Kidney (tissue), 14 donors: Measurements from ENCODE around the gene ALPI. TPM values are rescaled to one million over a fixed set of nuclear protein-coding genes. Genes with fewer than 3 reads are reported as not detected.
"Not testable (repeated sequence)": the region's sequence is repeated elsewhere in the genome, so short reads cannot be mapped to it uniquely, and the experiment has no call there.

Source experiments
- DNase-seq, 5 donors: peaks; one replicate each; pipeline ENCODE4 v3.0.0-alpha.2; 2013 to 2020
- FAIRE-seq: peaks from 2 replicates; lab custom pipeline; 2012; peaks lifted over from hg19 to GRCh38; lab: Jason Lieb, UNC
- H3K27ac ChIP-seq, 2 donors: one replicate each; pipeline ENCODE4 v1.7.0; 2013; ENCODE audit warnings: low read depth in 2 of 2, low read length in 2 of 2, inconsistent platforms in 1 of 2
- H3K27me3 ChIP-seq: one replicate; pipeline ENCODE4 v1.7.1; 2013; ENCODE audit warnings: low read length, inconsistent platforms; ENCODE audit not compliant: control insufficient read depth, insufficient read depth
- H3K36me3 ChIP-seq, 3 donors: one replicate each; pipeline versions ENCODE4 v1.7.0 to v1.7.1; 2013; ENCODE audit warnings: low read length in 3 of 3, control low read depth in 1 of 3, inconsistent platforms in 1 of 3; ENCODE audit not compliant: insufficient read depth in 3 of 3, control insufficient read depth in 2 of 3
- H3K4me1 ChIP-seq, 3 donors: one replicate each; pipeline versions ENCODE4 v1.7.0 to v1.7.1; 2013; ENCODE audit warnings: low read length in 3 of 3, inconsistent platforms in 1 of 3, low read depth in 1 of 3; ENCODE audit not compliant: control insufficient read depth in 2 of 3, insufficient read depth in 2 of 3
- H3K4me3 ChIP-seq, 3 donors: one replicate each; pipeline versions ENCODE4 v1.7.0 to v1.8.1; 2013; ENCODE audit warnings: low read length in 3 of 3, control low read depth in 1 of 3, inconsistent platforms in 1 of 3
- H3K9ac ChIP-seq, 3 donors: one replicate each; pipeline versions ENCODE4 v1.7.0 to v1.7.1; 2013; ENCODE audit warnings: low read length in 3 of 3, control low read depth in 1 of 3, inconsistent platforms in 1 of 3
- H3K9me3 ChIP-seq, 3 donors: one replicate each; pipeline versions ENCODE4 v1.7.0 to v1.7.1; 2013; ENCODE audit warnings: low read length in 3 of 3, control low read depth in 1 of 3, inconsistent platforms in 1 of 3; ENCODE audit not compliant: control insufficient read depth in 2 of 3, insufficient read depth in 1 of 3
- CTCF ChIP-seq: IDR thresholded peaks from 3 replicates; pipeline ENCODE4 v1.5.1; 2012; ENCODE audit warnings: mild to moderate bottlenecking, moderate library complexity, borderline replicate concordance; ENCODE audit not compliant: insufficient read depth; ENCODE audit errors: extremely low read depth
- intact Hi-C: fragments of 100-400 bp; cut with DNase I; formaldehyde crosslinking; loops from one replicate; pipeline ENCODE4 v1.11.1; 2022
- polyA plus RNA-seq: library from polyadenylated mRNA; stranded (reverse); fragments of 350-450 nt; fragmentation: Illumina TruSeq; extraction: RNeasy Lipid Tissue Mini Kit (QIAGEN cat#74804); gene quantifications from one replicate; pipeline ENCODE4 v1.2.3, GENCODE V29; 2014; ENCODE audit warnings: low read depth, low replicate concordance; ENCODE audit not compliant: insufficient read depth
- total RNA-seq: library from RNA; stranded (reverse); fragmentation: NEBNext Ultra II Directional; extraction: Animal tissue kit (Norgen Biotek cat#: 25700); gene quantifications from one replicate; pipeline ENCODE4 v1.2.1, GENCODE V29; 2021
- donor health status: control.
- donor health status: control.
- donor health status: control.
- donor health status: control.
- donor health status: control.
- donor health status: DM: yes; HTN: yes; CAD: no.
- donor health status: Normal renal cell carcinoma (clear cell type).

Gene ALPI
- total and polyA plus RNA-seq, 2 donors from 2014 or later = 0.09 to 0.49 TPM

DNA sequence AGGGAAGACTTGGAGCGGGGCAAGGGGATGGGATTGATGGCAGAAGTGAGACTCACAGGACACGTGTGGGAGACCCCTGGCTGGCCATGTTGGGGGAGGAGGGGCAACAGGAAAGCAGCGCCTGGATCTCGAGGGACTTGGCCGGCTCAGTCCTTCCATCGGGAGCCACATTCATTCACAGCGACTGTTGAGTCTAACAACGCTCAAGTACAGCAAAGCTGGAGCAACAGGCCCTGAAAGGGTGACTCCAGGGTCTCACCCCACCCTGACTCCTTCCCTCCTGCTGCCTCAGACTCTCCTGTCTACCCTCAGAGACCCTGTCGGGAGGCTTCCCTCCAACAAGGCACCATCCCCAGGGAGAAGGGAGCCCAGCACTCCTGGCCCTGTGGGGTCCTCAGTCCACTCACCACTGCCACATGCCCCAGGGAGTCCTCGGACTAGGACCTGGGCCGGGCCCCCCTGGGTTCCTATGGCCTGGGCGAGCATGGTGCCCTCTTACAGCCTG lies 14.8 kb upstream of the ALPI start:
- intact Hi-C loops = no loop called here
- H3K4me3 ChIP-seq = no peak overlapping the region
- FAIRE-seq (no peak), DNase-seq (peak in 2 of 5 donors; percentile 45 to 66)
- peaks cover 0 to 3% (median 0%) of the 10 kb centered on the region in 3 donors for H3K4me1 ChIP-seq
- no peak overlapping the region for H3K9ac ChIP-seq
- no peaks in the 10 kb centered on the region for H3K27me3 ChIP-seq
- H3K27ac ChIP-seq = no peak overlapping the region
- no peak for TF ChIP-seq CTCF
- no peaks in the 10 kb centered on the region for H3K9me3 ChIP-seq
- no peaks in the 10 kb centered on the region for H3K36me3 ChIP-seq

- intact Hi-C loops = not testable (repeated sequence)
These were observed 14.0 kb upstream of the ALPI start for GRCh38 chr2:232441922-232442321.

GRCh38 chr2:232442431-232442830 lies 13.5 kb upstream of the ALPI start:
- peak in 4 of 5 donors; percentile 24 to 81 (median 41) for DNase-seq
- H3K4me3 ChIP-seq, FAIRE-seq, H3K4me1 ChIP-seq, H3K9me3 ChIP-seq, H3K27ac ChIP-seq, H3K36me3 ChIP-seq, intact Hi-C loops, H3K27me3 ChIP-seq, H3K9ac ChIP-seq: not testable (repeated sequence)

More at GRCh38 chr2:232441922-232442321, 14.0 kb upstream of the ALPI start:
- H3K36me3 ChIP-seq, H3K9ac ChIP-seq, H3K4me1 ChIP-seq, H3K9me3 ChIP-seq, H3K27ac ChIP-seq, H3K4me3 ChIP-seq, H3K27me3 ChIP-seq, FAIRE-seq: not testable (repeated sequence)
- peak in 2 of 5 donors; percentile 35 to 45 for DNase-seq

DNA sequence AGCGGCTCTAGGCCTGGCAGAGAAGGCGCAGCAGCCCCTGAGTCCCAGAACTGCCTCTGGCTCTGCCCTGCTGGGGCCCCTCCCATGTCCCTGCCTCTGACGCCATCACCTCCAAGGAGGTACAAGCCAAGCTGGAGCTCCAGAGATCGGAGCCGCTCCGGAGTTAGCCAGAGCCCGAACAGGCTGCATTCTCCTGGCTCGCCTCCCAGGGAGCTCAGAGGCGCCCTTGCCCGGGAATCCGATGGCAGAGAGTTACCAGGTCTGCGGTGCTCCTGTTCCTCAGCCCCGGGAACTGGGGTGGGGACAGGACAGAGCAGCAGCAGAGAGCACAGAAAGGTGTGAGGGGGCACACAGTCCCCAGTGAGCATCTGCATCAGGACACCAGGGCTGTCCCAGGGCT lies 12.9 kb upstream of the ALPI start:
- H3K9ac ChIP-seq, H3K4me3 ChIP-seq, H3K27me3 ChIP-seq, H3K27ac ChIP-seq, H3K36me3 ChIP-seq, H3K4me1 ChIP-seq, H3K9me3 ChIP-seq, intact Hi-C loops, FAIRE-seq: not testable (repeated sequence)
- peak in 1 of 5 donors; percentile 23 for DNase-seq

GRCh38 chr2:232443669-232444408 lies 12.1 kb upstream of the ALPI start:
- FAIRE-seq, H3K4me1 ChIP-seq, H3K9ac ChIP-seq, H3K9me3 ChIP-seq, H3K27me3 ChIP-seq, H3K36me3 ChIP-seq, H3K27ac ChIP-seq, H3K4me3 ChIP-seq, intact Hi-C loops: not testable (repeated sequence)
- peak in 1 of 5 donors; percentile 32 for DNase-seq
